NCI-H1417 (cell line): ENCODE data around the gene BICDL2.
"Not testable (repeated sequence)": the region's sequence is repeated elsewhere in the genome, so short reads cannot be mapped to it uniquely, and the experiment has no call there.

Experiments
- DNase-seq, 3 experiments: peaks; one replicate each; lab custom pipeline; 2025; lab: John Stamatoyannopoulos, UW

BICDL2 gene

GRCh38 chr16:3063625-3064386, 27.1 kb upstream of the BICDL2 start:
- no peak for DNase-seq

DNA sequence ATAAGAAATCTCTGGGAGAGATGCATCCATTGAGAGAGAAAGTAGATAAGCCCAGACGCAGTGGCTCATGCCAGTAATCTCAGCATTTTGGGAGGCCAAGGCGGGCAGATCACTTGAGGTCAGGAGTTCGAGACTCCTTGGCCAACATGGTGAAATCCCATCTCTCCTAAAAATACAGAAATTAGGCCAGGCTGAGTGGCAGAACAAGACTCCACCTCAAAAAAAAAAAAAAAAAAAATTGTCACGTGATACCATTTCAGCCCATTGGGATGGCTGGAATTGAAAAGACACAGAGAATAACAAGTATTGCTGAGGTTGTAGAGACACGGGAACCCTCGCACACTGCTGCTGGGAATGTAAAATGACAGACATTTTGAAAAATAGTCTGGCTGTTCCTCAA, 25.8 kb upstream of the BICDL2 start:
- DNase-seq, result no peak

GRCh38 chr16:3060339-3061127, 23.8 kb upstream of the BICDL2 start:
- no peak for DNase-seq

- no peak for DNase-seq
Measured at GRCh38 chr16:3059723-3060242, 23.0 kb upstream of the BICDL2 start.

DNA sequence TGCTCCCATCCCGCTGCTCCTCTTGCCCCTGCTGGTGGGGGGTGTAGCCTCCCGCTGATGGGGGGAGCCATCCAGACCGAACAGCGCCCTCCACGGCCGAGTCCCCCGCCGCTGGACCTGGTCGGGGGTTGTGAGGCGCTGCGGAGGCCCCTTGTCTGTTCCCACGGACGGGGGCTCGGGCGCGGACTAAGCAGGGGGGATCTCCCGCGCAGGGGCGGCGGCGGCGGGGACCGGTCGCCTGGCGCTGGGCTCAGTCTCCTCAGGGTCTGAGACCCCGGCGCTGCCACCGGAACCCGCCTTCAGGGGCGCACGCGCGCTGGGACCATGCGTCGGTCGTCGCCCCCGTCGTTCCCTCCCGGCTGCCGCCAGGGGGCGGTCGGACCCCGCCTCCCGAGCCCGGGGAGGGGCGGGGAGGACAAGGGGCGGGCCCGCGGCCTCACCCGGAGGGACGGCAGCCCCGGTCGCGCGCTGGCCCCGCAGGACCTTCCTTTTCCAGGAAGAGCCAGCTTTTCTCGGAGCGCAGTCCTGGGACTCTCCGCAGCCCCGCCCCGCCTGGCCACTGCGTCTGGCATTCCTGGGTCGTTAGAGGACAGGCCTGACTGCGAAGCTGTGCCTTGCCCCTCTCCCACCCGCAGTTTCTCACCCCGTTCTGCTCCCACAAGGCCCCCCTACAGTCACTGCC, 22.4 kb upstream of the BICDL2 start:
- peak; percentile 81 to 92 (median 87) for DNase-seq

GRCh38 chr16:3058139-3059030, 21.6 kb upstream of the BICDL2 start:
- peak; percentile 32 to 56 (median 36) for DNase-seq

DNA sequence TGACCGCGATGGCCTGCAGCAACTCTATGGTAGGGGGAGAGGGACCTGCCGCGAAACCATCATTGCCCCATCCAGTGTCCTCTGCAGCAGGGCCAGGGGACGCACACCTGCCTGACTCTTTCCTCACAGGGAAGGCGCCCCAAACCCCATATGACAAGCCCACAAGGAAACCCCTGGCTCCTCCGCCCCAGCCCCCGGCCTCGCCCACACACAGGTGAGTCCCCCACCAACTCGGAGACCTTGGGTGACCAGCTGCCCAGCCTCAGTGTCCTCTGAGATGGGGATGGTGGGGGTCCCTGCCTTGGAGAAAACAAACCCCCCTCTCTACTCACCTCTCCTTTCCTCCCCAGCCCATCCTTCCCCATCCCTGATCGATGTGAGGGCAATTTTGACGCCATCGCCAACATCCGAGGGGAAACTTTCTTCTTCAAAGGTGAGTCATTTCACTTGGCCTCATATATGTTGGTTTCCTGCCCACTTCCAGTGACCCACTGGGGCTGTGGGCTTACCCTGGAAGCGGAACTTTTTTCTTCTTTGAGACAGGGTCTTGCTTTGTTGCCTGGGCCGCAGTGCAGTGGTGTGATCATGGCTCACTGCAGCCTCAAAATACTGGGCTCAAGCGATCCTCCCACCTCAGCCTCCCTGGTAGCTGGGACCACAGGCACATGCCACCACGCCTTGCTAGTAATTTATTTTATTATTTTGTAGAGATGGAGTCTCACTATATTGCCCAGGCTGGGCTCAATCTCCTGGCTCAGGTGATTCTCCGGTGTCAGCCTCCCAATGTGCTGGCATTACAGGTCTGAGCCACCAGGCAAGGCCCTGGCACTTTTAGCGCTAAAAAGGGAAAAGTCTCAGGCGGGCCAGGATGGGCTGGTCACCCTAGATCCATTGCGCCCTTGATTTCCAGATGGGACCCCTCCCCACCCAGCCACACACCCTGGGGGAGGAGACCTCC, 20.7 kb upstream of the BICDL2 start:
- no peak for DNase-seq

GRCh38 chr16:3056336-3057180, 19.8 kb upstream of the BICDL2 start:
- no peak for DNase-seq

- DNase-seq, result not testable (repeated sequence)
Measured at GRCh38 chr16:3055734-3056115, 19.0 kb upstream of the BICDL2 start.

DNA sequence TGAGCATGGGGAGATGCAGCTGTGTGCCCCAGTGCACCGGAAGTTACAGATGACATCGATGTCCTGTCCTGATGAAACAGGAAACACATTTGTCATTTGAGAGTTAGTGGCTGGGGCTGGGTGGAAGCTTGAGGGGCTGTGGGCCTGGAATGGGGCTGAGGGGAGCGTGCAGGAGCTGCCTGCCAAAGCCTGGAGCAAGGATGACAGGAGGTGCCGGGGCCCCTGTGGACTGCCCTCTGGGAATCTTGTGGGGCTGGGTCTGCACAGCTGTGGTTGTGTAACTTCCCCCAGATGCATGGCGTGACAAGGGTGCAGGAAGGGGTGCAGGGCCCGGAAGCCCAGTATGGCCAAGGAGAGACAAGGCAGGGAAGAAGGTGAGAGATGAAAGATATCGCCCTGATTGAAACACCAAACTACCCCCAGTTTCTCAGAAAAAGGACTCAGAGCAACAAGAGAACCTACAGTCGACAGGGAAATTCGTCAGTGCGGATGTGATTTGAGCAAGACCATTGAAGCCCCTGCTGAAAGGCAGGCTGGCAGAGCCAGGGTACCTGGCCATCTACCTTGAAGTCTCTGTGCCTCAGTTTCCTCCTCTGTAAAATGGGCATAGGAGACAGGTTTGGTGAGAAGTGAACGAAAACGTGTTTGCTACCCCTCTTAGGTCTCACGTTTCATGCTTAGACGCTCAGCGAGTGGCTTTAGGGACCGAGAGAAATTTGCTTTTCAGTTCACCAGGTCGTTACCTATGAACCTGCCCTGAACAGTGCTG, 18.4 kb upstream of the BICDL2 start:
- DNase-seq, result no peak

DNA sequence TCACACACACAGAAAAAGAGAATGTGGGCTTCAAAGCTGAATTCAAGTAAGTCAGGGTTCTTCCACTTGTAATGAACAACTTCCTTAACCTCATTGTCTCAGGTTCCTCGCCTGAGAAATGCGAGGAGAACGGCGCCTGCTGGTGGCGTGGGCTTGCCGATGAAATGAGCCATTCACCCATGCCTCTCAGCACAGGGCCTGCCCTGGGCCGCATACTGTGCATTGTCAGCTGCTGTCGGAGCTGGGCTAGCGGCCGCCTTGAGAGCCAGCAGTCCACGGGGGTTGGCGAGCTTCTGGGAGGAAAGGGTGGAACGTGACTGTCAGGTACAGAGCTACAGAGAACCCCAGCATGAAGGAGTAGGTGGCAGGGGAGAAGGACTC, 16.6 kb upstream of the BICDL2 start:
- not testable (repeated sequence) for DNase-seq

GRCh38 chr16:3052571-3053329, 16.0 kb upstream of the BICDL2 start:
- not testable (repeated sequence) for DNase-seq

DNA sequence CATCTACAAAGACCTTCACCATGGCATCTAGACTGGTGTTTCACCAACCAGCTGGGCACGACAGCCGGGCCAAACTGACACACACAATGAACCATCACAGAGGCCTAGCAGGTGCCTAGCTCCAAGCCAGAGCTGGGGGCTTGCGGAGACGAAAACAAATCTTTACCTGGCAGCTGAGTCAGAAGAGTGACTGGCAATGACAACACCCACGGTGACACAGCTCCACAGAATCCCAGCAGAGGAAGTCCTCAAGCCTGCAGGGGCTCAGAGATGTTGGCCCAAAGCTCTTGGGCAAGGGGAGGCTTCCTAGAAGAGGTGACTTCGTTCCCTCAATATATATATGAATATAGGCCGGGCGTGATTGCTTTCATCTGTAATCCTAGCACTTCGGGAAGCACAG, 14.8 kb upstream of the BICDL2 start:
- no peak for DNase-seq

DNA sequence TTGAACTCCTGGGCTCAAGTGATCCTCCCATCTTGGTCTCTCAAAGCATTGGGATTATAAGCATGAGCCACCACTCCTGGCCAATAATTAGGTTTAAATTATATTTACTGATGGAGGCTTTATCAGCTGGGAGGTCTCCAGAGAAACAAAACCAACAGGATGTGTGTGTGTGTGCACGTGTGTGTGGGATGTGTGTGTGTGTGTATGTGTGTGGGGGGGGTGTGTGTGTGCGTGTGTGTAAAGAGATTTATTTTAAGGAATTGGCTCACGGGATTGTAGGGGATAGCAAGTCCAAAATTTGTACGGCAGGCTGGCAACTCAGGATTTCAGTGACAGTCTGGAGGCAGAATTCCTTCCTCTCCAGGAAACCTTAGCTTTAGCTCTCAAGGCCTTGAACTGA, 14.3 kb upstream of the BICDL2 start:
- peak in 1 of 3 experiments; percentile 4 for DNase-seq

DNA sequence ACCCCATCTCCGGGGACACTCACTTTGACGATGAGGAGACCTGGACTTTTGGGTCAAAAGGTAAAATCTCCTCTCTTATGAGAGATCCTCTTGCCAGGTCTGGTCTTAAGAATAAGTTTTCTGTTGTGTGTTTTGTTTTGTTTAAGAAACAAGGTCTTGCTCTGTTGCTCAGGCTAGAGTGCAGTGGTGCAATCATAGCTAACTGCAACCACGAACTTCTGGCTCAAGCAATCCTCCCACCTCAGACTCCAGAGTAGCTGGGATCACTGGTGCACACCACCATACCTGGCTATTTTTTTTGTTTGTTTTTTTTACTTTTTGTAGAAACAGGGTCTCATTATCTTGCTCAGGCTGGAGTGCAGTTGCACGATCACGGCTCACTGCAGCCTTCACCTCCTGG, 13.7 kb upstream of the BICDL2 start:
- DNase-seq, result no peak

GRCh38 chr16:3049921-3050481, 13.3 kb upstream of the BICDL2 start:
- no peak for DNase-seq

DNA sequence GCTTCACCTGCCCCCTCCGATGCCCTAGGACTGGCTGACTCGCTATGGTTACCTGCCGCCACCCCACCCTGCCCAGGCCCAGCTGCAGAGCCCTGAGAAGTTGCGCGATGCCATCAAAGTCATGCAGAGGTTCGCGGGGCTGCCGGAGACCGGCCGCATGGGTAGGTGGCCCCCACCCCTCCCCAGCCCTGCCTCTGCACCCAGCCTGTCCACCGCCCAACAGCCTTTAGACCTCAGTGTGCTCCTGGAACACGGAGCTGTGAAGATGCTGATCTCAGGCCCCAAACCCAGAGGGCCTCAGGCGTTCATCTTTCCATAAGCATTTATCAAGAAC, 10.6 kb upstream of the BICDL2 start:
- no peak for DNase-seq
